GM10248 (cell line): ENCODE results near the gene TOR1AIP1.
"Not testable (repeated sequence)": the region's sequence is repeated elsewhere in the genome, so short reads cannot be mapped to it uniquely, and the experiment has no call there.

Source experiments
- CTCF ChIA-PET: fragments of 300-600 bp; sonication (Branson Sonifier 250); formaldehyde crosslinking; extraction: SDS; loops from one replicate; lab custom pipeline; 2021; ENCODE audit warnings: antibody characterized with exemption; lab: Yijun Ruan, JAX
- POLR2A ChIA-PET: fragments of 350-650 bp; sonication (Branson Sonifier 250); formaldehyde crosslinking; extraction: SDS; loops from one replicate; lab custom pipeline; 2020; ENCODE audit warnings: antibody characterized with exemption; lab: Yijun Ruan, JAX
- DNase-seq: peaks from one replicate; pipeline ENCODE4 v3.0.0; 2012; ENCODE audit errors: extremely low spot score
- TF ChIP-seq, protein P1 (sequence below): IDR thresholded peaks from 2 replicates; pipeline ENCODE4 v1.5.1; 2012; ENCODE audit warnings: mild to moderate bottlenecking, low read depth; ENCODE audit errors: extremely low read depth, missing control alignments, control extremely low read depth

Gene TOR1AIP1, protein sequence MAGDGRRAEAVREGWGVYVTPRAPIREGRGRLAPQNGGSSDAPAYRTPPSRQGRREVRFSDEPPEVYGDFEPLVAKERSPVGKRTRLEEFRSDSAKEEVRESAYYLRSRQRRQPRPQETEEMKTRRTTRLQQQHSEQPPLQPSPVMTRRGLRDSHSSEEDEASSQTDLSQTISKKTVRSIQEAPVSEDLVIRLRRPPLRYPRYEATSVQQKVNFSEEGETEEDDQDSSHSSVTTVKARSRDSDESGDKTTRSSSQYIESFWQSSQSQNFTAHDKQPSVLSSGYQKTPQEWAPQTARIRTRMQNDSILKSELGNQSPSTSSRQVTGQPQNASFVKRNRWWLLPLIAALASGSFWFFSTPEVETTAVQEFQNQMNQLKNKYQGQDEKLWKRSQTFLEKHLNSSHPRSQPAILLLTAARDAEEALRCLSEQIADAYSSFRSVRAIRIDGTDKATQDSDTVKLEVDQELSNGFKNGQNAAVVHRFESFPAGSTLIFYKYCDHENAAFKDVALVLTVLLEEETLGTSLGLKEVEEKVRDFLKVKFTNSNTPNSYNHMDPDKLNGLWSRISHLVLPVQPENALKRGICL

DNA sequence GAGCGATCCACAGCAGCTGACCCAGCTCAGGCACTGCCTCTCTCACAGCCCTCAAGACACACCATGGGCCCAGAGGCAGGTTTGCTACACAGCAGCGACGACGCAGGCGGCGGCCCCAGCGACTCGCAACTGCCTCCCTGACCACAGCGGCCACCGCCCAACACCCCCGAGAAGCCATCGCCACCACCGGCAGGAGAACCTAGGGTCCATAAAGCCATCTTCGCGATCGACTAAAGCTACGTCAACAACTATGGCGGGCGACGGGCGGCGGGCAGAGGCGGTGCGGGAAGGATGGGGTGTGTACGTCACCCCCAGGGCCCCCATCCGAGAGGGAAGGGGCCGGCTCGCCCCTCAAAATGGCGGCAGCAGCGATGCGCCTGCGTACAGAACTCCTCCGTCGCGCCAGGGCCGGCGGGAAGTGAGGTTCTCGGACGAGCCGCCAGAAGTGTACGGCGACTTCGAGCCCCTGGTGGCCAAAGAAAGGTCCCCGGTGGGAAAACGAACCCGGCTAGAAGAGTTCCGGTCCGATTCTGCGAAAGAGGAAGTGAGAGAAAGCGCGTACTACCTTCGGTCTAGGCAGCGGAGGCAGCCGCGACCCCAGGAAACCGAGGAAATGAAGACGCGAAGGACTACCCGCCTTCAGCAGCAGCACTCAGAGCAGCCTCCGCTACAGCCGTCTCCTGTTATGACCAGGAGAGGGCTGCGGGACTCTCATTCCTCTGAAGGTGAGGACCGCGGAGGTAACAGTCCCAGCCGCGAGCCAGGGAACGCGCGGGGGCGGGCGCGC lies at the start of gene TOR1AIP1:
TOR1AIP1 (plus strand) TSS at position 33 of the 787 bp plus-strand sequence; CDS start at position 251, 218 bp downstream.
- ChIA-PET POLR2A (interaction anchor here (0.5 to 1.6 kb wide), 5 partner anchors 10 to 297 kb away, joined by 3 to 5 read pairs (median 4); no protein-coding TSS in a partner anchor), CTCF (interaction anchor here (0.7 to 1.8 kb wide), 10 partner anchors 13 to 298 kb away, joined by 3 to 5 read pairs (median 3); no protein-coding TSS in a partner anchor)
- peak; percentile 92 for DNase-seq
- TF ChIP-seq, protein P1, sequence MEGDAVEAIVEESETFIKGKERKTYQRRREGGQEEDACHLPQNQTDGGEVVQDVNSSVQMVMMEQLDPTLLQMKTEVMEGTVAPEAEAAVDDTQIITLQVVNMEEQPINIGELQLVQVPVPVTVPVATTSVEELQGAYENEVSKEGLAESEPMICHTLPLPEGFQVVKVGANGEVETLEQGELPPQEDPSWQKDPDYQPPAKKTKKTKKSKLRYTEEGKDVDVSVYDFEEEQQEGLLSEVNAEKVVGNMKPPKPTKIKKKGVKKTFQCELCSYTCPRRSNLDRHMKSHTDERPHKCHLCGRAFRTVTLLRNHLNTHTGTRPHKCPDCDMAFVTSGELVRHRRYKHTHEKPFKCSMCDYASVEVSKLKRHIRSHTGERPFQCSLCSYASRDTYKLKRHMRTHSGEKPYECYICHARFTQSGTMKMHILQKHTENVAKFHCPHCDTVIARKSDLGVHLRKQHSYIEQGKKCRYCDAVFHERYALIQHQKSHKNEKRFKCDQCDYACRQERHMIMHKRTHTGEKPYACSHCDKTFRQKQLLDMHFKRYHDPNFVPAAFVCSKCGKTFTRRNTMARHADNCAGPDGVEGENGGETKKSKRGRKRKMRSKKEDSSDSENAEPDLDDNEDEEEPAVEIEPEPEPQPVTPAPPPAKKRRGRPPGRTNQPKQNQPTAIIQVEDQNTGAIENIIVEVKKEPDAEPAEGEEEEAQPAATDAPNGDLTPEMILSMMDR, result peak; percentile 15

DNA sequence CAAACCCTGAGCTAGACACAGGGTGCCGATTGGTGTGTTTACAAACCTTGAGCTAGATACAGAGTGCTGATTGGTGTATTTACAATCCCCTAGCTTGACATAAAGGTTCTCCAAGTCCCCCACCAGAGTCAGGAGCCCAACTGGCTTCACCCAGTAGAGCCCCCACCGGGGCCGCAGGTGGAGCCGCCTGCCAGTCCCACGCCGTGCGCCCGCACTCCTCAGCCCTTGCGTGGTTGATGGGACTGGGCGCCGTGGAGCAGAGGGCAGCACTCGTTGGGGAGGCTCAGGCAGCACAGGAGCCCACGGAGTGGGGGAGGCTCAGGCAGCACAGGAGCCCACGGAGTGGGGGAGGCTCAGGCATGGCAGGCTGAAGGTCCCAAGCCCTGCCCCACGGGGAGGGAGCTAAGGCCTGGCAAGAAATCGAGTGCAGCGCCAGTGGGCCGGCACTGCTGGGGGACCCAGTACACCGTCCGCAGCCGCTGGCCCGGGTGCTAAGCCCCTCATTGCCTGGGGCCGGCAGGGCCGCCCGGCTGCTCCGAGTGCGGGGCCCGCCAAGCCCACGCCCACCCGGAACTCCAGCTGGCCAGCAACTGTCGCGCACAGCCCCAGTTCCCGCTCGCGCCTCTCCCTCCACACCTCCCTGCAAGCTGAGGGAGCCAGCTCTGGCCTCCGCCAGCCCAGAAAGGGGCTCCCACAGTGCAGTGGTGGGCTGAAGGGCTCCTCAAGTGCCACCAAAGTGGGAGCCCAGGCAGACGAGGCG lies 45.2 kb upstream of the TOR1AIP1 start:
- CTCF ChIA-PET, result interaction anchor here (2.1 to 2.3 kb wide), 2 partner anchors 22 to 27 kb away, joined by 11 to 17 read pairs; no protein-coding TSS in a partner anchor
- POLR2A ChIA-PET, DNase-seq: not testable (repeated sequence)

DNA sequence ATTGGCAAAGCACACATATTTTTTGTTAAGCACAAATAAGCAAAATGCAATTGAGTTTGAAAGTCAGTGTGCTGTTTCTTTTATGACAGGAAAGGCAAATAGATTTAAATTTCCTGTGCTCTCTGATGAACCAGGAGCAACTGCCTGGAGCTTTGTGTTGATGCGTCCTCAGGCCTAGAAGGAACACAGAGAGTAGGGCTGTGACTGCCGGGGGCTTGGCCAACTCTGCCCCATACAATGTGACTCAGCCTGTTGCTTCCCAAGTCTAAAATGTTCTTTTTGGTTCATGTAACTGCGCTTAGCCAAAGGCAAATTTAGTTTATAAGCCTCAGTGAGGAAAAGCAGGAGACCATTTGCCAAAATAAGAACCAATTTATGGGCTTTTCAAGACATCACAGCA lies 42.0 kb upstream of the TOR1AIP1 start:
- ChIA-PET POLR2A (no interaction called here), CTCF (interaction anchor here (1.2 to 4.3 kb wide), 3 partner anchors 21 to 30 kb away, joined by 3 to 22 read pairs (median 15); no protein-coding TSS in a partner anchor)
- TF ChIP-seq, protein P1, result no peak
- DNase-seq, result no peak

DNA sequence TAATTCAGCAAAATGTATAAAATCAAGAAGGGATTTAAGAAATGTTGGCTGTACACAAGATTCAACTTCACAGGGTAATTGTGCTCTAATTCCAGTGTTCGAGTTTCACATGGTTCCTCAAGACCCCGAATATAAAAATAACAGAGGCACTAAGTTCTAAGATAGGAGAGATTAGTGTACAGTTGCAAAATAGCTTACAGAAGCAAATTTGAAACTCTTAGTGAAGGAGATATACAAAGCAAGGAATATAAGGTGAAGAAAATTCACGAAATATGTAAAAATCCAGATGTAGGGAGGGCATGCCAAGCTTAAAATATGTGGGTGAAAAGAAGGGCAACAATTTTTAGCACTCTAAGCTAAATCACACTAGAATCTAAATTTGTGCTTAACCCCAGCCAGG lies 33.9 kb upstream of the TOR1AIP1 start:
- no peak for DNase-seq
- ChIA-PET CTCF (interaction anchor here (0.8 to 0.9 kb wide), 2 partner anchors 13 to 331 kb away, joined by 3 read pairs; no protein-coding TSS in a partner anchor), POLR2A (no interaction called here)
- TF ChIP-seq, protein P1, result no peak

DNA sequence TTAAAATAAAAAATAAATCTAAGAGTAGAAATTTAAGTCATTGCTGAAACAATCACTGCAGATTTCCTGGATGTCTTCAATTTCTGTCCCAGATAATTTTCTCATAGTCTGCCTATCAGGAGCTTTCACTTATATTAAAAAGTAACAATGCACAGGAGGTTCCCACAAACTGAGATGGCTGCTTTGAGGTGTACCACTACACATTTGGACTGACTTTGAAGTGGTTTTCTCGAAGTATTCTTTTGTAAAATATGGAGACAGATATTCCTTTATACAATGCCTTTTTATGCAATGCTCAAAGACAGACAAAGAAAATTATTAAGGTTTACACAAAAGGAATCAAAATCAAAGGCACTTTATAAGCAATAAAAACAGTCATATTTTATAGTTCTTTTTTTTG lies 29.0 kb upstream of the TOR1AIP1 start:
- ChIA-PET CTCF (interaction anchor here (1.0 to 2.3 kb wide), 5 partner anchors 13 to 327 kb away, joined by 3 to 11 read pairs (median 6); no protein-coding TSS in a partner anchor), POLR2A (no interaction called here)

DNA sequence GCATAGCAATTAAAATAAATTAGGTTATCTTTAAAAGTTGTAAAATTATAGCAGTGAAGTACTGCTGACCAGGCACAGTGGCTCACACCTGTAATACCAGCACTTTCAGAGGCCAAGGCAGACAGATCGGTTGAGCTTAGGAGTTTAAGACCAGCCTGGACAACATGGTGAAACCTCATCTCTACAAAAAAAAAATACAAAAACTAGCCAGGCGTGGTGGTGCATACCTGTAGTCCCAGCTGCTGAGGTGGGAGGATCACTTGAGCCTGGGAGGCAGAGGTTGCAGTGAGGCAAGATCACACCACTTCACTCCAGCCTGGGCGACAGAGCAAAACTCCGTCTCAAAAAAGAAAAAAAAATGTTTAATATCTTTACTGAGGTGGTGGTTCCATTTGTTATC lies 26.3 kb upstream of the TOR1AIP1 start:
- DNase-seq, POLR2A ChIA-PET: not testable (repeated sequence)
- CTCF ChIA-PET, result interaction anchor here (1.0 kb wide), 1 partner anchor 12 kb away, joined by 3 read pairs; no protein-coding TSS in a partner anchor

More for the DNA sequence above, 29.0 kb upstream of the TOR1AIP1 start:
- DNase-seq, result no peak
- TF ChIP-seq, protein P1, result no peak
